ENCODE results near the gene KCNC1. TPM values are rescaled to one million over a fixed set of nuclear protein-coding genes. Genes with fewer than 3 reads are reported as not detected.

KCNC1 gene
- total and polyA plus RNA-seq, 9 of the 15 experiments (the other 6 are each of a cell fraction or from before 2014, with no cell fraction given) = 0.05 to 0.08 TPM; not detected in 7

- TF ChIP-seq RERE (CRISPR knock-in tag; IDR thresholded peaks at IDR 0.05; ENCODE audit: borderline replicate concordance) (no peak), ZBTB5 (IDR thresholded peaks at IDR 0.05) (no peak)
Observed at GRCh38 chr11:17799147-17799546, 64.6 kb downstream of the KCNC1 start (continued).

GRCh38 chr11:17801166-17801565 lies 66.6 kb downstream of the KCNC1 start:
- H3K79me2 ChIP-seq (ENCODE audit: control insufficient read depth, insufficient read depth, low read length) = no peaks in the 10 kb centered on the region
- no peaks in the 10 kb centered on the region for H3K9me1 ChIP-seq (ENCODE audit: control insufficient read depth, insufficient read depth, low read length)
- no peak overlapping the region for H3K4me3 ChIP-seq
- DNase-seq (ENCODE audit: extremely low read depth in 1 of 4, low spot score in 3 of 4) = no peak
- H3K4me2 ChIP-seq (ENCODE audit: insufficient read depth, low read length) = no peak overlapping the region
- WGBS (ENCODE audit: insufficient coverage, low coverage, missing lambda C conversion rate) = 56% methylated on average over 1 of the region's 4 CpGs
- in situ Hi-C loops (cut with MboI) = no loop called here
- no peaks in the 10 kb centered on the region; the same call in 1 of the 2 replicates for H4K20me1 ChIP-seq (replicated peaks; ENCODE audit: control insufficient read depth, insufficient read depth, low read length)
- TF ChIP-seq ETV1 (tag; conservative IDR thresholded peaks at IDR 0.05; ENCODE audit: low read depth) (no peak), ZNF354B (CRISPR knock-in tag; IDR thresholded peaks at IDR 0.05) (no peak), ZBTB1 (CRISPR knock-in tag; IDR thresholded peaks at IDR 0.05; ENCODE audit: borderline replicate concordance, low read depth) (no peak), BACH1 (tag; IDR thresholded peaks at IDR 0.05) (no peak), YY1 (IDR thresholded peaks at IDR 0.05; ENCODE audit: borderline replicate concordance in 1 of 3, control insufficient read depth in 1 of 3, extremely low read depth in 1 of 3, insufficient read depth in 3 of 3, insufficient read length in 1 of 3, insufficient replicate concordance in 2 of 3, low read depth in 1 of 3, low read length in 2 of 3) (no peak), RB1 (IDR thresholded peaks at IDR 0.05; ENCODE audit: low read depth) (no peak), CXXC5 (CRISPR knock-in tag; IDR thresholded peaks at IDR 0.05) (no peak), CEBPG (CRISPR knock-in tag; IDR thresholded peaks at IDR 0.05) (no peak), CEBPG (tag; conservative IDR thresholded peaks at IDR 0.05 in 1 of 2, IDR thresholded peaks at IDR 0.05 in 1 of 2) (no peak), NEUROD1 (IDR thresholded peaks at IDR 0.05; ENCODE audit: borderline replicate concordance, low read depth, low read length, partially characterized antibody) (no peak), CBX5 (IDR thresholded peaks at IDR 0.05; ENCODE audit: borderline replicate concordance, low read depth) (no peak)
- POLR2A ChIA-PET = no interaction called here
- no peak for FAIRE-seq
- no peak overlapping the region for H3K27ac ChIP-seq (ENCODE audit: extremely low read depth, low read depth, low read length)
- H2AFZ ChIP-seq (ENCODE audit: low read depth, low read length) = no peak overlapping the region
- CTCF ChIA-PET (ENCODE audit: low intra/inter-chr PET ratio) = no interaction called here
- peaks cover 0 to 4% of the 10 kb centered on the region in 2 experiments; a peak in 1 of 5 replicates for H3K27me3 ChIP-seq (ENCODE audit: control insufficient read depth in 2 of 2, insufficient read depth in 2 of 2, low read length in 2 of 2)
- H3K36me3 ChIP-seq (ENCODE audit: control insufficient read depth, insufficient read depth, low read length) = no peaks in the 10 kb centered on the region
- no peak overlapping the region for H3K9ac ChIP-seq (ENCODE audit: insufficient read depth in 1 of 2, low read depth in 2 of 2, low read length in 2 of 2)
- no peak for ATAC-seq
- intact Hi-C loops (cut with micrococcal nuclease) = no loop called here
- no peaks in the 10 kb centered on the region for H3K4me1 ChIP-seq (replicated peaks in 1 of 2; ENCODE audit: control insufficient read depth in 2 of 2, insufficient read depth in 2 of 2, low read length in 2 of 2)
- BruUV-seq (replicated peaks) = no TSS peak
- H3K9me3 ChIP-seq (replicated peaks; ENCODE audit: control insufficient read depth, insufficient read depth, low read depth, low read length) = no peaks in the 10 kb centered on the region

Data from K562 (cell line).